Measurements from ENCODE around the gene DBR1.

The DBR1 gene

DNA sequence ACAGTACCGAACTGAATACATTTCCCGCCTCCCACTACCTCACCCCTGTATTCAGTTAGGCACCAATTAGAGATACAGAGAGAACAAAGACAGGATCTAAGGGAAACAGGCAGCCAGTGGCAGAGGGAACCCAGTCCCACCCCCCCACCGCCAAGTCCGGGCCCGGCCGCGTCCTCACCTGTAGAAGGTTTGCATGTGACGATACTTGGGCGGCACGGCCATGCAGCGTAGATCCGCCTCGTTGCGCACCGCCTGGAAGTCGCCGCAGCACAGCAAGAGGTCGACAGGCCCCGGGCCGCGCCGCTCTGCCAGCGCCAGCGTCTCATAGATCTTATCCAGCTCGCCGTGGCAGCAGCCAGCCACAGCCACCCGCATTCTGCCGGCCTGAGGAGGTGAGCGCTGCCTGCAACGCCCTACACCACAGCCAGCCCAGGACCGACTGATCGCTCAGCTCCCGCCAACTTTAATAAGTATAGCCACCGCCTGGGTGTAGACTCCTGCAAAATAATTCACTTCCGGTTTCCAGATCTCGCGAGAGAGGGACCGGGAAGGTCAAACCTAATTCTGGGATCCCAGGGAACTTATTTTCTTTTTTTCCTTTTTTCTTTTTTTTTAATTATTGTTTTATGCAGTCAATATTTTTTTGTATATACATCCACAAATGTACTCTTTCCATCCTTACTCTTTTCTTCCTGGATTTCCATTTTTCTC is at the start of gene DBR1 (continued):
- no peak for TF ChIP-seq ZNF169 (tag by site-specific recombination; IDR thresholded peaks at IDR 0.05)
- TF ChIP-seq, protein P1, sequence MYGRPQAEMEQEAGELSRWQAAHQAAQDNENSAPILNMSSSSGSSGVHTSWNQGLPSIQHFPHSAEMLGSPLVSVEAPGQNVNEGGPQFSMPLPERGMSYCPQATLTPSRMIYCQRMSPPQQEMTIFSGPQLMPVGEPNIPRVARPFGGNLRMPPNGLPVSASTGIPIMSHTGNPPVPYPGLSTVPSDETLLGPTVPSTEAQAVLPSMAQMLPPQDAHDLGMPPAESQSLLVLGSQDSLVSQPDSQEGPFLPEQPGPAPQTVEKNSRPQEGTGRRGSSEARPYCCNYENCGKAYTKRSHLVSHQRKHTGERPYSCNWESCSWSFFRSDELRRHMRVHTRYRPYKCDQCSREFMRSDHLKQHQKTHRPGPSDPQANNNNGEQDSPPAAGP (tag by site-specific recombination; IDR thresholded peaks at IDR 0.05): 0 out of 2 replicates have a peak, but pooled peaks have one; percentile 33
- TF ChIP-seq, protein P2, sequence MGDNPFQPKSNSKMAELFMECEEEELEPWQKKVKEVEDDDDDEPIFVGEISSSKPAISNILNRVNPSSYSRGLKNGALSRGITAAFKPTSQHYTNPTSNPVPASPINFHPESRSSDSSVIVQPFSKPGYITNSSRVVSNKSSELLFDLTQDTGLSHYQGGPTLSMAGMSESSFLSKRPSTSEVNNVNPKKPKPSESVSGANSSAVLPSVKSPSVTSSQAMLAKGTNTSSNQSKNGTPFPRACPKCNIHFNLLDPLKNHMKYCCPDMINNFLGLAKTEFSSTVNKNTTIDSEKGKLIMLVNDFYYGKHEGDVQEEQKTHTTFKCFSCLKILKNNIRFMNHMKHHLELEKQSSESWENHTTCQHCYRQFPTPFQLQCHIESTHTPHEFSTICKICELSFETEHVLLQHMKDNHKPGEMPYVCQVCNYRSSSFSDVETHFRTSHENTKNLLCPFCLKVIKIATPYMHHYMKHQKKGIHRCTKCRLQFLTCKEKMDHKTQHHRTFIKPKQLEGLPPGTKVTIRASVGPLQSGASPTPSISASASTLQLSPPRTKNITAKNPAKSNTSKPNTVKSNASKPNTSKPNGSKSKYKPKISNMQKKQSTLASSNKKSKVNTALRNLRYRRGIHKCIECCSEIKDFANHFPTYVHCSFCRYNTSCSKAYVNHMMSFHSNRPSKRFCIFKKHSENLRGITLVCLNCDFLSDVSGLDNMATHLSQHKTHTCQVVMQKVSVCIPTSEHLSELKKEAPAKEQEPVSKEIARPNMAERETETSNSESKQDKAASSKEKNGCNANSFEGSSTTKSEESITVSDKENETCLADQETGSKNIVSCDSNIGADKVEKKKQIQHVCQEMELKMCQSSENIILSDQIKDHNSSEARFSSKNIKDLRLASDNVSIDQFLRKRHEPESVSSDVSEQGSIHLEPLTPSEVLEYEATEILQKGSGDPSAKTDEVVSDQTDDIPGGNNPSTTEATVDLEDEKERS (tag by site-specific recombination; IDR thresholded peaks at IDR 0.05): no peak
- TF ChIP-seq, protein P3, sequence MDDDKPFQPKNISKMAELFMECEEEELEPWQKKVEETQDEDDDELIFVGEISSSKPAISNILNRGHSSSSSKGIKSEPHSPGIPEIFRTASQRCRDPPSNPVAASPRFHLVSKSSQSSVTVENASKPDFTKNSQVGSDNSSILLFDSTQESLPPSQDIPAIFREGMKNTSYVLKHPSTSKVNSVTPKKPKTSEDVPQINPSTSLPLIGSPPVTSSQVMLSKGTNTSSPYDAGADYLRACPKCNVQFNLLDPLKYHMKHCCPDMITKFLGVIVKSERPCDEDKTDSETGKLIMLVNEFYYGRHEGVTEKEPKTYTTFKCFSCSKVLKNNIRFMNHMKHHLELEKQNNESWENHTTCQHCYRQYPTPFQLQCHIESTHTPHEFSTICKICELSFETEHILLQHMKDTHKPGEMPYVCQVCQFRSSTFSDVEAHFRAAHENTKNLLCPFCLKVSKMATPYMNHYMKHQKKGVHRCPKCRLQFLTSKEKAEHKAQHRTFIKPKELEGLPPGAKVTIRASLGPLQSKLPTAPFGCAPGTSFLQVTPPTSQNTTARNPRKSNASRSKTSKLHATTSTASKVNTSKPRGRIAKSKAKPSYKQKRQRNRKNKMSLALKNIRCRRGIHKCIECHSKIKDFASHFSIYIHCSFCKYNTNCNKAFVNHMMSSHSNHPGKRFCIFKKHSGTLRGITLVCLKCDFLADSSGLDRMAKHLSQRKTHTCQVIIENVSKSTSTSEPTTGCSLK (tag by site-specific recombination; IDR thresholded peaks at IDR 0.05): no peak
- TF ChIP-seq, protein P4, sequence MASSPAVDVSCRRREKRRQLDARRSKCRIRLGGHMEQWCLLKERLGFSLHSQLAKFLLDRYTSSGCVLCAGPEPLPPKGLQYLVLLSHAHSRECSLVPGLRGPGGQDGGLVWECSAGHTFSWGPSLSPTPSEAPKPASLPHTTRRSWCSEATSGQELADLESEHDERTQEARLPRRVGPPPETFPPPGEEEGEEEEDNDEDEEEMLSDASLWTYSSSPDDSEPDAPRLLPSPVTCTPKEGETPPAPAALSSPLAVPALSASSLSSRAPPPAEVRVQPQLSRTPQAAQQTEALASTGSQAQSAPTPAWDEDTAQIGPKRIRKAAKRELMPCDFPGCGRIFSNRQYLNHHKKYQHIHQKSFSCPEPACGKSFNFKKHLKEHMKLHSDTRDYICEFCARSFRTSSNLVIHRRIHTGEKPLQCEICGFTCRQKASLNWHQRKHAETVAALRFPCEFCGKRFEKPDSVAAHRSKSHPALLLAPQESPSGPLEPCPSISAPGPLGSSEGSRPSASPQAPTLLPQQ (tag by site-specific recombination; IDR thresholded peaks at IDR 0.05): 0 out of 2 replicates have a peak, but pooled peaks have one; percentile 40
- TF ChIP-seq OVOL3 (tag by site-specific recombination; IDR thresholded peaks at IDR 0.05): no peak
- TF ChIP-seq, protein P5, sequence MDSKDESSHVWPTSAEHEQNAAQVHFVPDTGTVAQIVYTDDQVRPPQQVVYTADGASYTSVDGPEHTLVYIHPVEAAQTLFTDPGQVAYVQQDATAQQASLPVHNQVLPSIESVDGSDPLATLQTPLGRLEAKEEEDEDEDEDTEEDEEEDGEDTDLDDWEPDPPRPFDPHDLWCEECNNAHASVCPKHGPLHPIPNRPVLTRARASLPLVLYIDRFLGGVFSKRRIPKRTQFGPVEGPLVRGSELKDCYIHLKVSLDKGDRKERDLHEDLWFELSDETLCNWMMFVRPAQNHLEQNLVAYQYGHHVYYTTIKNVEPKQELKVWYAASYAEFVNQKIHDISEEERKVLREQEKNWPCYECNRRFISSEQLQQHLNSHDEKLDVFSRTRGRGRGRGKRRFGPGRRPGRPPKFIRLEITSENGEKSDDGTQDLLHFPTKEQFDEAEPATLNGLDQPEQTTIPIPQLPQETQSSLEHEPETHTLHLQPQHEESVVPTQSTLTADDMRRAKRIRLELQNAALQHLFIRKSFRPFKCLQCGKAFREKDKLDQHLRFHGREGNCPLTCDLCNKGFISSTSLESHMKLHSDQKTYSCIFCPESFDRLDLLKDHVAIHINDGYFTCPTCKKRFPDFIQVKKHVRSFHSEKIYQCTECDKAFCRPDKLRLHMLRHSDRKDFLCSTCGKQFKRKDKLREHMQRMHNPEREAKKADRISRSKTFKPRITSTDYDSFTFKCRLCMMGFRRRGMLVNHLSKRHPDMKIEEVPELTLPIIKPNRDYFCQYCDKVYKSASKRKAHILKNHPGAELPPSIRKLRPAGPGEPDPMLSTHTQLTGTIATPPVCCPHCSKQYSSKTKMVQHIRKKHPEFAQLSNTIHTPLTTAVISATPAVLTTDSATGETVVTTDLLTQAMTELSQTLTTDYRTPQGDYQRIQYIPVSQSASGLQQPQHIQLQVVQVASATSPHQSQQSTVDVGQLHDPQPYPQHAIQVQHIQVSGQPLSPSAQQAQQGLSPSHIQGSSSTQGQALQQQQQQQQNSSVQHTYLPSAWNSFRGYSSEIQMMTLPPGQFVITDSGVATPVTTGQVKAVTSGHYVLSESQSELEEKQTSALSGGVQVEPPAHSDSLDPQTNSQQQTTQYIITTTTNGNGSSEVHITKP (tag by site-specific recombination; IDR thresholded peaks at IDR 0.05): peak; percentile 96
- no peak for TF ChIP-seq BCL11A (tag by site-specific recombination; IDR thresholded peaks at IDR 0.05; ENCODE audit: low read depth)
- TF ChIP-seq HOXC10 (CRISPR knock-in tag; IDR thresholded peaks at IDR 0.05): no peak
- TF ChIP-seq ZNF501 (tag by site-specific recombination; IDR thresholded peaks at IDR 0.05): 0 out of 2 replicates have a peak, but pooled peaks have one; percentile 71
- no peak for TF ChIP-seq HOXA7 (CRISPR knock-in tag; IDR thresholded peaks at IDR 0.05; ENCODE audit: borderline replicate concordance)
- TF ChIP-seq RBAK (tag by site-specific recombination; IDR thresholded peaks at IDR 0.05): no peak
- no peak for TF ChIP-seq GLI2 (tag by site-specific recombination; IDR thresholded peaks at IDR 0.05; ENCODE audit: borderline replicate concordance, low read depth)
- no peak for TF ChIP-seq KLF9 (tag by site-specific recombination; IDR thresholded peaks at IDR 0.05; ENCODE audit: low read depth)
- no peak for TF ChIP-seq ZNF433 (tag by site-specific recombination; IDR thresholded peaks at IDR 0.05; ENCODE audit: low read depth)
- TF ChIP-seq, protein P6, sequence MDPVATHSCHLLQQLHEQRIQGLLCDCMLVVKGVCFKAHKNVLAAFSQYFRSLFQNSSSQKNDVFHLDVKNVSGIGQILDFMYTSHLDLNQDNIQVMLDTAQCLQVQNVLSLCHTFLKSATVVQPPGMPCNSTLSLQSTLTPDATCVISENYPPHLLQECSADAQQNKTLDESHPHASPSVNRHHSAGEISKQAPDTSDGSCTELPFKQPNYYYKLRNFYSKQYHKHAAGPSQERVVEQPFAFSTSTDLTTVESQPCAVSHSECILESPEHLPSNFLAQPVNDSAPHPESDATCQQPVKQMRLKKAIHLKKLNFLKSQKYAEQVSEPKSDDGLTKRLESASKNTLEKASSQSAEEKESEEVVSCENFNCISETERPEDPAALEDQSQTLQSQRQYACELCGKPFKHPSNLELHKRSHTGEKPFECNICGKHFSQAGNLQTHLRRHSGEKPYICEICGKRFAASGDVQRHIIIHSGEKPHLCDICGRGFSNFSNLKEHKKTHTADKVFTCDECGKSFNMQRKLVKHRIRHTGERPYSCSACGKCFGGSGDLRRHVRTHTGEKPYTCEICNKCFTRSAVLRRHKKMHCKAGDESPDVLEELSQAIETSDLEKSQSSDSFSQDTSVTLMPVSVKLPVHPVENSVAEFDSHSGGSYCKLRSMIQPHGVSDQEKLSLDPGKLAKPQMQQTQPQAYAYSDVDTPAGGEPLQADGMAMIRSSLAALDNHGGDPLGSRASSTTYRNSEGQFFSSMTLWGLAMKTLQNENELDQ (tag by site-specific recombination; IDR thresholded peaks at IDR 0.05; ENCODE audit: low read depth): no peak
- TF ChIP-seq ZNF600 (tag by site-specific recombination; IDR thresholded peaks at IDR 0.05): peak; percentile 90
- TF ChIP-seq ZNF623 (tag by site-specific recombination; IDR thresholded peaks at IDR 0.05): no peak
- peak; percentile 50; the same call in 1 of the 2 replicates for TF ChIP-seq ZNF629 (tag by site-specific recombination; IDR thresholded peaks at IDR 0.05)
- TF ChIP-seq, protein P7, sequence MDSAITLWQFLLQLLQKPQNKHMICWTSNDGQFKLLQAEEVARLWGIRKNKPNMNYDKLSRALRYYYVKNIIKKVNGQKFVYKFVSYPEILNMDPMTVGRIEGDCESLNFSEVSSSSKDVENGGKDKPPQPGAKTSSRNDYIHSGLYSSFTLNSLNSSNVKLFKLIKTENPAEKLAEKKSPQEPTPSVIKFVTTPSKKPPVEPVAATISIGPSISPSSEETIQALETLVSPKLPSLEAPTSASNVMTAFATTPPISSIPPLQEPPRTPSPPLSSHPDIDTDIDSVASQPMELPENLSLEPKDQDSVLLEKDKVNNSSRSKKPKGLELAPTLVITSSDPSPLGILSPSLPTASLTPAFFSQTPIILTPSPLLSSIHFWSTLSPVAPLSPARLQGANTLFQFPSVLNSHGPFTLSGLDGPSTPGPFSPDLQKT (IDR thresholded peaks at IDR 0.05; ENCODE audit: borderline replicate concordance, low read depth, low read length): no peak
- 0 out of 2 replicates have a peak, but pooled peaks have one; percentile 50 for TF ChIP-seq YY2 (tag by site-specific recombination; IDR thresholded peaks at IDR 0.05)

All from HEK293 (cell line).